K562 (cell line): ENCODE measurements around the gene FOXA3. TPM values are rescaled to one million over a fixed set of nuclear protein-coding genes. Genes with fewer than 3 reads are reported as not detected.

Experiments
- CHCHD3 ChIP-seq: fragments of 250-450 bp; sonication (Bioruptor Pico); IDR thresholded peaks from 2 replicates; pipeline ENCODE4 v2.1.2; 2022; ENCODE audit warnings: mild to moderate bottlenecking
- FUS ChIP-seq: fragments of 200-400 bp; formaldehyde crosslinking; optimal IDR thresholded peaks from 2 replicates; pipeline ENCODE3; 2017; ENCODE audit warnings: low read depth, low read length
- MCM5 ChIP-seq: fragments of 450-650 bp; IDR thresholded peaks from 2 replicates; pipeline ENCODE4 v1.6.1; 2016; ENCODE audit warnings: low read depth
- RBM34 ChIP-seq: fragments of 200-400 bp; formaldehyde crosslinking; IDR thresholded peaks from 2 replicates; pipeline ENCODE4 v1.6.1; 2018; ENCODE audit warnings: low read length, borderline replicate concordance; ENCODE audit not compliant: insufficient read depth
- SAP30 ChIP-seq: fragments of 200-600 bp; sonication (generic); IDR thresholded peaks from 2 replicates; pipeline ENCODE4 v1.6.1; 2012; ENCODE audit warnings: borderline replicate concordance, low read depth, mild to moderate bottlenecking, moderate library complexity, low read length, control low read depth, inconsistent platforms; ENCODE audit not compliant: insufficient read depth, poor library complexity, severe bottlenecking
- SIX5 ChIP-seq, 2 experiments: IDR thresholded peaks; 2 replicates each; pipeline ENCODE4 v1.6.1; 2011; ENCODE audit warnings: low read length in 2 of 2, borderline replicate concordance in 1 of 2, low read depth in 1 of 2, mild to moderate bottlenecking in 1 of 2, moderate library complexity in 1 of 2; ENCODE audit not compliant: insufficient read depth in 1 of 2
- SOX6 ChIP-seq: fragments of 450-650 bp; IDR thresholded peaks from 2 replicates; pipeline ENCODE4 v1.6.1; 2014; ENCODE audit warnings: mild to moderate bottlenecking
- SP1 ChIP-seq: sonication (generic); formaldehyde crosslinking; IDR thresholded peaks from 2 replicates; pipeline ENCODE4 v1.8.1; 2022; ENCODE audit warnings: mild to moderate bottlenecking, missing genetic modification reagents
- XRCC4 ChIP-seq: IDR thresholded peaks from one replicate; pipeline ENCODE4 v1.6.1; 2011; ENCODE audit not compliant: insufficient read depth, insufficient read length; ENCODE audit errors: extremely low read depth
- ZNF134 ChIP-seq: fragments of 250-450 bp; sonication (Bioruptor Pico); conservative IDR thresholded peaks from 2 replicates; pipeline ENCODE4 v1.4.0; 2020
- ZNF263 ChIP-seq: sonication (generic); formaldehyde crosslinking; IDR thresholded peaks from 2 replicates; pipeline ENCODE4 v1.8.0; 2022; ENCODE audit warnings: mild to moderate bottlenecking, missing genetic modification reagents, borderline replicate concordance
- polyA plus RNA-seq, 8 experiments: library from polyadenylated mRNA; depleted of rRNA in 4 of 8; stranded (reverse) in 5 of 8; unstranded in 3 of 8; fragments of >200 nt; fragmentation: Nextera tagmentation in 2 of 8; fragmentation: Illumina TruSeq in 1 of 8; extraction: Ambion mirVana in 2 of 8; extraction: Trizol in 1 of 8; gene quantifications; 2 replicates each; pipeline versions ENCODE4 v1.2.1 to v1.2.3, GENCODE V29; 2011 to 2014; ENCODE audit warnings: inconsistent platforms in 1 of 8, missing spikeins in 1 of 8
- total RNA-seq, 7 experiments: library from RNA; depleted of rRNA in 6 of 7; stranded (reverse); fragments of >200 nt in 6 of 7; fragmentation: Illumina TruSeq in 2 of 7; extraction: Trizol in 2 of 7; gene quantifications; 2 replicates each; pipeline versions ENCODE4 v1.2.1 to v1.2.3, GENCODE V29; 2011 to 2021; ENCODE audit warnings: low replicate concordance in 1 of 7
- TF ChIP-seq, protein P1 (sequence below): fragments of 200-800 bp; sonication (Bioruptor generic); IDR thresholded peaks from 2 replicates; pipeline ENCODE4 v1.6.1; 2016; ENCODE audit warnings: missing genetic modification characterization, missing compliant biosample characterization
- TF ChIP-seq, protein P2 (sequence below): sonication (generic); formaldehyde crosslinking; IDR thresholded peaks from 2 replicates; pipeline ENCODE4 v1.8.1; 2023; ENCODE audit warnings: mild to moderate bottlenecking, missing genetic modification reagents
- TF ChIP-seq, protein P3 (sequence below): fragments of 250-450 bp; sonication (Bioruptor Pico); IDR thresholded peaks from 2 replicates; pipeline ENCODE4 v1.4.0; 2020

The FOXA3 gene
- total and polyA plus RNA-seq, 9 of the 15 experiments (the other 6 are each of a cell fraction or from before 2014, with no cell fraction given), result 1.3 to 15.5 (median 4.7) TPM

DNA sequence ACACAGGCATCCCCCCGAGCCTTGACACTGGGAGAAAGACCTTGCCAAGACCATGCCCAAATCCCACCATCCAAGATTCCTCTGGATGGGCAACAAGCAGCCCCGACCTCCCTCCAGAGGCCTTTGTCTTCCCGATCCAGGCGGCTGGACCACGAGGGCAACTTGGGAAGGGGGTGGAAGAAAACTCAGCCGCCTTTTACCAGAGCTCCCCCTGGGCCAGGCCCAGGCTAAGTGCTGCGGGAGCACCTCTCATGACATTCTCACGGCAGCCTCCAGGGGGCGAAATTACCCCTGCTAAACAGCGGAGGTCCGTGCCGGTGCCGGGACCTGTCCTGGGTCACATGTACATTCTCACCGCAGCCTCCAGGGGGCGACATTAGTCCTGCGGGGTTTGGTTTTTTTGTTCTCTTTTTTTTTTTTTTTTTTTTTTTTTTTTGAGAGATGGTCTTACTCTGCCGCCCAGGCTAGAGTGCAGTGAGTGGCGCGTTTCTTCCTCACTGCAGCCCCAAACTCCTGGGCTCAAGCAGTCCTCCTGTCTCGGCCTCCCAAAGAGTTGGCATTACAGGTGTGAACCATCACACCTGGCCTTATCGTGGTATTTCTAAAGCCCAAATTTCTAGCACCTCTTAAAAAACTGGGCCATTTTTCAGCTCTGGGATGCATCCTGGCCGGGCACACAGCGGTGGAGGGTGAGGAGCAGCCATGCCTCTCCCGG is 47.0 kb upstream of the FOXA3 start (continued):
- TF ChIP-seq, protein P1, sequence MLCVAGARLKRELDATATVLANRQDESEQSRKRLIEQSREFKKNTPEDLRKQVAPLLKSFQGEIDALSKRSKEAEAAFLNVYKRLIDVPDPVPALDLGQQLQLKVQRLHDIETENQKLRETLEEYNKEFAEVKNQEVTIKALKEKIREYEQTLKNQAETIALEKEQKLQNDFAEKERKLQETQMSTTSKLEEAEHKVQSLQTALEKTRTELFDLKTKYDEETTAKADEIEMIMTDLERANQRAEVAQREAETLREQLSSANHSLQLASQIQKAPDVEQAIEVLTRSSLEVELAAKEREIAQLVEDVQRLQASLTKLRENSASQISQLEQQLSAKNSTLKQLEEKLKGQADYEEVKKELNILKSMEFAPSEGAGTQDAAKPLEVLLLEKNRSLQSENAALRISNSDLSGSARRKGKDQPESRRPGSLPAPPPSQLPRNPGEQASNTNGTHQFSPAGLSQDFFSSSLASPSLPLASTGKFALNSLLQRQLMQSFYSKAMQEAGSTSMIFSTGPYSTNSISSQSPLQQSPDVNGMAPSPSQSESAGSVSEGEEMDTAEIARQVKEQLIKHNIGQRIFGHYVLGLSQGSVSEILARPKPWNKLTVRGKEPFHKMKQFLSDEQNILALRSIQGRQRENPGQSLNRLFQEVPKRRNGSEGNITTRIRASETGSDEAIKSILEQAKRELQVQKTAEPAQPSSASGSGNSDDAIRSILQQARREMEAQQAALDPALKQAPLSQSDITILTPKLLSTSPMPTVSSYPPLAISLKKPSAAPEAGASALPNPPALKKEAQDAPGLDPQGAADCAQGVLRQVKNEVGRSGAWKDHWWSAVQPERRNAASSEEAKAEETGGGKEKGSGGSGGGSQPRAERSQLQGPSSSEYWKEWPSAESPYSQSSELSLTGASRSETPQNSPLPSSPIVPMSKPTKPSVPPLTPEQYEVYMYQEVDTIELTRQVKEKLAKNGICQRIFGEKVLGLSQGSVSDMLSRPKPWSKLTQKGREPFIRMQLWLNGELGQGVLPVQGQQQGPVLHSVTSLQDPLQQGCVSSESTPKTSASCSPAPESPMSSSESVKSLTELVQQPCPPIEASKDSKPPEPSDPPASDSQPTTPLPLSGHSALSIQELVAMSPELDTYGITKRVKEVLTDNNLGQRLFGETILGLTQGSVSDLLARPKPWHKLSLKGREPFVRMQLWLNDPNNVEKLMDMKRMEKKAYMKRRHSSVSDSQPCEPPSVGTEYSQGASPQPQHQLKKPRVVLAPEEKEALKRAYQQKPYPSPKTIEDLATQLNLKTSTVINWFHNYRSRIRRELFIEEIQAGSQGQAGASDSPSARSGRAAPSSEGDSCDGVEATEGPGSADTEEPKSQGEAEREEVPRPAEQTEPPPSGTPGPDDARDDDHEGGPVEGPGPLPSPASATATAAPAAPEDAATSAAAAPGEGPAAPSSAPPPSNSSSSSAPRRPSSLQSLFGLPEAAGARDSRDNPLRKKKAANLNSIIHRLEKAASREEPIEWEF (CRISPR knock-in tag), result no peak
- TF ChIP-seq SOX6, result peak; percentile 56; the same call in 1 of the 2 replicates
- TF ChIP-seq SIX5 (IDR thresholded peaks at IDR 0.05; ENCODE audit: borderline replicate concordance in 1 of 2, insufficient read depth in 1 of 2, low read depth in 1 of 2, low read length in 2 of 2), result no peak
- TF ChIP-seq SAP30, result no peak
- TF ChIP-seq, protein P2, sequence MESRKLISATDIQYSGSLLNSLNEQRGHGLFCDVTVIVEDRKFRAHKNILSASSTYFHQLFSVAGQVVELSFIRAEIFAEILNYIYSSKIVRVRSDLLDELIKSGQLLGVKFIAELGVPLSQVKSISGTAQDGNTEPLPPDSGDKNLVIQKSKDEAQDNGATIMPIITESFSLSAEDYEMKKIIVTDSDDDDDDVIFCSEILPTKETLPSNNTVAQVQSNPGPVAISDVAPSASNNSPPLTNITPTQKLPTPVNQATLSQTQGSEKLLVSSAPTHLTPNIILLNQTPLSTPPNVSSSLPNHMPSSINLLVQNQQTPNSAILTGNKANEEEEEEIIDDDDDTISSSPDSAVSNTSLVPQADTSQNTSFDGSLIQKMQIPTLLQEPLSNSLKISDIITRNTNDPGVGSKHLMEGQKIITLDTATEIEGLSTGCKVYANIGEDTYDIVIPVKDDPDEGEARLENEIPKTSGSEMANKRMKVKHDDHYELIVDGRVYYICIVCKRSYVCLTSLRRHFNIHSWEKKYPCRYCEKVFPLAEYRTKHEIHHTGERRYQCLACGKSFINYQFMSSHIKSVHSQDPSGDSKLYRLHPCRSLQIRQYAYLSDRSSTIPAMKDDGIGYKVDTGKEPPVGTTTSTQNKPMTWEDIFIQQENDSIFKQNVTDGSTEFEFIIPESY (CRISPR knock-in tag), result 0 out of 2 replicates have a peak, but pooled peaks have one; percentile 43
- TF ChIP-seq ZNF134 (CRISPR knock-in tag), result no peak
- TF ChIP-seq MCM5, result no peak
- TF ChIP-seq RBM34, result no peak
- no peak for TF ChIP-seq CHCHD3
- TF ChIP-seq FUS, result no peak
- TF ChIP-seq, protein P3, sequence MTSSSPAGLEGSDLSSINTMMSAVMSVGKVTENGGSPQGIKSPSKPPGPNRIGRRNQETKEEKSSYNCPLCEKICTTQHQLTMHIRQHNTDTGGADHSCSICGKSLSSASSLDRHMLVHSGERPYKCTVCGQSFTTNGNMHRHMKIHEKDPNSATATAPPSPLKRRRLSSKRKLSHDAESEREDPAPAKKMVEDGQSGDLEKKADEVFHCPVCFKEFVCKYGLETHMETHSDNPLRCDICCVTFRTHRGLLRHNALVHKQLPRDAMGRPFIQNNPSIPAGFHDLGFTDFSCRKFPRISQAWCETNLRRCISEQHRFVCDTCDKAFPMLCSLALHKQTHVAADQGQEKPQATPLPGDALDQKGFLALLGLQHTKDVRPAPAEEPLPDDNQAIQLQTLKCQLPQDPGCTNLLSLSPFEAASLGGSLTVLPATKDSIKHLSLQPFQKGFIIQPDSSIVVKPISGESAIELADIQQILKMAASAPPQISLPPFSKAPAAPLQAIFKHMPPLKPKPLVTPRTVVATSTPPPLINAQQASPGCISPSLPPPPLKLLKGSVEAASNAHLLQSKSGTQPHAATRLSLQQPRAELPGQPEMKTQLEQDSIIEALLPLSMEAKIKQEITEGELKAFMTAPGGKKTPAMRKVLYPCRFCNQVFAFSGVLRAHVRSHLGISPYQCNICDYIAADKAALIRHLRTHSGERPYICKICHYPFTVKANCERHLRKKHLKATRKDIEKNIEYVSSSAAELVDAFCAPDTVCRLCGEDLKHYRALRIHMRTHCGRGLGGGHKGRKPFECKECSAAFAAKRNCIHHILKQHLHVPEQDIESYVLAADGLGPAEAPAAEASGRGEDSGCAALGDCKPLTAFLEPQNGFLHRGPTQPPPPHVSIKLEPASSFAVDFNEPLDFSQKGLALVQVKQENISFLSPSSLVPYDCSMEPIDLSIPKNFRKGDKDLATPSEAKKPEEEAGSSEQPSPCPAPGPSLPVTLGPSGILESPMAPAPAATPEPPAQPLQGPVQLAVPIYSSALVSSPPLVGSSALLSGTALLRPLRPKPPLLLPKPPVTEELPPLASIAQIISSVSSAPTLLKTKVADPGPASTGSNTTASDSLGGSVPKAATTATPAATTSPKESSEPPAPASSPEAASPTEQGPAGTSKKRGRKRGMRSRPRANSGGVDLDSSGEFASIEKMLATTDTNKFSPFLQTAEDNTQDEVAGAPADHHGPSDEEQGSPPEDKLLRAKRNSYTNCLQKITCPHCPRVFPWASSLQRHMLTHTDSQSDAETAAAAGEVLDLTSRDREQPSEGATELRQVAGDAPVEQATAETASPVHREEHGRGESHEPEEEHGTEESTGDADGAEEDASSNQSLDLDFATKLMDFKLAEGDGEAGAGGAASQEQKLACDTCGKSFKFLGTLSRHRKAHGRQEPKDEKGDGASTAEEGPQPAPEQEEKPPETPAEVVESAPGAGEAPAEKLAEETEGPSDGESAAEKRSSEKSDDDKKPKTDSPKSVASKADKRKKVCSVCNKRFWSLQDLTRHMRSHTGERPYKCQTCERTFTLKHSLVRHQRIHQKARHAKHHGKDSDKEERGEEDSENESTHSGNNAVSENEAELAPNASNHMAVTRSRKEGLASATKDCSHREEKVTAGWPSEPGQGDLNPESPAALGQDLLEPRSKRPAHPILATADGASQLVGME (CRISPR knock-in tag), result no peak
- TF ChIP-seq SP1, result peak; percentile 45; the same call in 1 of the 2 replicates
- no peak for TF ChIP-seq XRCC4
- peak; percentile 74; the same call in 1 of the 2 replicates for TF ChIP-seq ZNF263 (CRISPR knock-in tag)
